Fibroblast of lung (primary cell): ENCODE results near the gene MYOC. TPM values are rescaled to one million over a fixed set of nuclear protein-coding genes. Genes with fewer than 3 reads are reported as not detected.

Source experiments
- DNase-seq, 2 donors: peaks; one replicate each; pipeline versions ENCODE4 v3.0.0 to v3.0.0-alpha.2; 2010; ENCODE audit warnings: low read depth in 2 of 2
- H2AFZ ChIP-seq: 2 replicates; pipeline ENCODE4 v1.5.1; 2012; ENCODE audit warnings: low read length, control low read depth, inconsistent platforms
- H3K27ac ChIP-seq: 2 replicates; pipeline ENCODE4 v1.5.1; 2011; ENCODE audit warnings: low read length, control low read depth; ENCODE audit not compliant: insufficient read depth
- H3K27me3 ChIP-seq: 2 replicates; pipeline ENCODE4 v1.5.1; 2011; ENCODE audit warnings: mild to moderate bottlenecking, low read length; ENCODE audit not compliant: control insufficient read depth, insufficient read depth
- H3K36me3 ChIP-seq: 2 replicates; pipeline ENCODE4 v1.5.1; 2011; ENCODE audit warnings: low read length; ENCODE audit not compliant: control insufficient read depth, insufficient read depth
- H3K4me1 ChIP-seq: 2 replicates; pipeline ENCODE4 v1.5.1; 2011; ENCODE audit warnings: low read length; ENCODE audit not compliant: control insufficient read depth, insufficient read depth; ENCODE audit errors: extremely low read depth
- H3K4me2 ChIP-seq: 2 replicates; pipeline ENCODE4 v1.5.1; 2011; ENCODE audit warnings: low read length, control low read depth; ENCODE audit not compliant: insufficient read depth; ENCODE audit errors: extremely low read depth
- H3K4me3 ChIP-seq, 4 experiments: fragments of 200-600 bp in 1 of 4; sonication (generic) in 1 of 4; replicated peaks in 1 of 4; 2 replicates each; pipeline ENCODE4 v1.5.1; 2011 to 2016; ENCODE audit warnings: low read length in 4 of 4, low read depth in 3 of 4, mild to moderate bottlenecking in 3 of 4, control low read depth in 2 of 4, inconsistent platforms in 1 of 4, mixed read lengths in 1 of 4; ENCODE audit not compliant: insufficient read depth in 1 of 4; ENCODE audit errors: control extremely low read depth in 1 of 4
- H3K79me2 ChIP-seq: 2 replicates; pipeline ENCODE4 v1.5.1; 2012; ENCODE audit warnings: mild to moderate bottlenecking, low read length, inconsistent platforms; ENCODE audit not compliant: control insufficient read depth, insufficient read depth
- H3K9ac ChIP-seq: 2 replicates; pipeline ENCODE4 v1.5.1; 2011; ENCODE audit warnings: mild to moderate bottlenecking, low read length, control low read depth; ENCODE audit not compliant: insufficient read depth
- H3K9me3 ChIP-seq: 2 replicates; pipeline ENCODE4 v1.5.1; 2012; ENCODE audit warnings: low read depth, low read length; ENCODE audit not compliant: control insufficient read depth, insufficient read depth
- H4K20me1 ChIP-seq: 2 replicates; pipeline ENCODE4 v1.5.1; 2011; ENCODE audit warnings: low read length; ENCODE audit not compliant: control insufficient read depth, insufficient read depth; ENCODE audit errors: extremely low read depth
- CTCF ChIP-seq, 2 donors: IDR thresholded peaks in 1 of 2; conservative IDR thresholded peaks in 1 of 2; 1 replicate in 1 of 2; 2 replicates in 1 of 2; pipeline ENCODE4 v1.5.1; 2011 to 2012; ENCODE audit warnings: low read length in 2 of 2, control low read depth in 1 of 2, inconsistent platforms in 1 of 2, low read depth in 1 of 2, mild to moderate bottlenecking in 1 of 2
- EZH2 ChIP-seq: IDR thresholded peaks from 2 replicates; pipeline ENCODE4 v1.5.1; 2012; ENCODE audit warnings: low read length, control low read depth, mild to moderate bottlenecking; ENCODE audit errors: missing control alignments
- polyA plus RNA-seq, 2 donors: library from polyadenylated mRNA; depleted of rRNA in 1 of 2; stranded (reverse) in 1 of 2; unstranded in 1 of 2; fragments of >200 nt; gene quantifications; 2 replicates each; pipeline ENCODE4 v1.2.1, GENCODE V29; 2011 to 2012; ENCODE audit warnings: missing spikeins in 1 of 2
- total RNA-seq: library from RNA; depleted of rRNA; stranded (reverse); fragments of >200 nt; gene quantifications from 2 replicates; pipeline ENCODE4 v1.2.1, GENCODE V29; 2014

Gene MYOC
- total and polyA plus RNA-seq, 2 donors (not counting 1 experiment from before 2014, with no cell fraction given): 1.2 to 2.0 TPM

- H3K79me2 ChIP-seq: no peaks in the 10 kb centered on the region
- no peak overlapping the region for H3K9ac ChIP-seq
- TF ChIP-seq CTCF (conservative IDR thresholded peaks at IDR 0.05 in 1 of 2, IDR thresholded peaks at IDR 0.05 in 1 of 2; ENCODE audit: low read depth in 1 of 2, low read length in 2 of 2) (peak; percentile 90 to 95), EZH2 (no peak)
- peak overlapping the region; percentile 61 for H2AFZ ChIP-seq
- H3K36me3 ChIP-seq: no peaks in the 10 kb centered on the region
- no peak overlapping the region for H3K4me3 ChIP-seq
- no peaks in the 10 kb centered on the region for H4K20me1 ChIP-seq
- H3K4me1 ChIP-seq: peaks cover 10% of the 10 kb centered on the region
- no peaks in the 10 kb centered on the region for H3K9me3 ChIP-seq
- no peak overlapping the region for H3K27ac ChIP-seq
- H3K27me3 ChIP-seq: no peaks in the 10 kb centered on the region
- DNase-seq: peak; percentile 73 to 86
- H3K4me2 ChIP-seq: peak overlapping the region; percentile 17
Observed at GRCh38 chr1:171644805-171645483, 7.5 kb downstream of the MYOC start.

GRCh38 chr1:171643156-171643555 is 9.3 kb downstream of the MYOC start:
- Histone ChIP-seq H3K9me3 (no peaks in the 10 kb centered on the region), H3K4me1 (peaks cover 10% of the 10 kb centered on the region), H3K79me2 (no peaks in the 10 kb centered on the region), H2AFZ (no peak overlapping the region), H3K36me3 (no peaks in the 10 kb centered on the region), H3K27ac (no peak overlapping the region), H3K9ac (no peak overlapping the region), H3K4me2 (no peak overlapping the region), H3K27me3 (no peaks in the 10 kb centered on the region), H4K20me1 (no peaks in the 10 kb centered on the region), H3K4me3 (no peak overlapping the region)
- TF ChIP-seq EZH2 (no peak), CTCF (conservative IDR thresholded peaks at IDR 0.05 in 1 of 2, IDR thresholded peaks at IDR 0.05 in 1 of 2; ENCODE audit: low read depth in 1 of 2, low read length in 2 of 2) (no peak)
- DNase-seq: no peak

- no peak for DNase-seq
Observed at GRCh38 chr1:171642197-171642596, 10.3 kb downstream of the MYOC start.

More at GRCh38 chr1:171642197-171642596, 10.3 kb downstream of the MYOC start:
- TF ChIP-seq CTCF (conservative IDR thresholded peaks at IDR 0.05 in 1 of 2, IDR thresholded peaks at IDR 0.05 in 1 of 2; ENCODE audit: low read depth in 1 of 2, low read length in 2 of 2) (no peak), EZH2 (no peak)
- H3K4me1 ChIP-seq: peaks cover 10% of the 10 kb centered on the region
- H3K79me2 ChIP-seq: no peaks in the 10 kb centered on the region
- no peak overlapping the region for H2AFZ ChIP-seq
- no peaks in the 10 kb centered on the region for H4K20me1 ChIP-seq
- no peak overlapping the region for H3K9ac ChIP-seq
- no peaks in the 10 kb centered on the region for H3K27me3 ChIP-seq
- no peaks in the 10 kb centered on the region for H3K9me3 ChIP-seq
- no peaks in the 10 kb centered on the region for H3K36me3 ChIP-seq
- no peak overlapping the region for H3K4me3 ChIP-seq
- no peak overlapping the region for H3K4me2 ChIP-seq
- H3K27ac ChIP-seq: no peak overlapping the region
